Neural progenitor cell (in vitro differentiated cells): ENCODE data around the gene IRF5. TPM values are rescaled to one million over a fixed set of nuclear protein-coding genes. Genes with fewer than 3 reads are reported as not detected.
A peak's percentile ranks its signal among the peaks of the same experiment; 100 is the strongest.

ENCODE experiments used
- DNase-seq: peaks from one replicate; pipeline ENCODE4 v3.0.0-alpha.2; 2016; ENCODE audit warnings: low spot score
- H2AFZ ChIP-seq: fragments of 200-600 bp; sonication (generic); replicated peaks from 2 replicates; pipeline ENCODE4 v1.6.1; 2016; ENCODE audit warnings: antibody characterized with exemption
- H3F3A ChIP-seq: fragments of 200-600 bp; sonication (generic); 2 replicates; pipeline ENCODE4 v1.6.1; 2016; ENCODE audit warnings: antibody characterized with exemption, low read depth
- H3K27ac ChIP-seq: fragments of 200-600 bp; sonication (generic); 2 replicates; pipeline ENCODE4 v1.5.1; 2016; ENCODE audit warnings: mild to moderate bottlenecking
- H3K27me3 ChIP-seq: fragments of 200-600 bp; sonication (generic); 2 replicates; pipeline ENCODE4 v1.6.1; 2016; ENCODE audit warnings: mild to moderate bottlenecking, moderate library complexity
- H3K36me3 ChIP-seq: fragments of 200-600 bp; sonication (generic); 2 replicates; pipeline ENCODE4 v1.5.1; 2016
- H3K4me1 ChIP-seq: fragments of 200-600 bp; sonication (generic); 2 replicates; pipeline ENCODE4 v1.6.1; 2016; ENCODE audit warnings: mixed run types
- H3K4me2 ChIP-seq: fragments of 200-600 bp; sonication (generic); 2 replicates; pipeline ENCODE4 v1.6.1; 2016
- H3K4me3 ChIP-seq: fragments of 200-600 bp; sonication (generic); 2 replicates; pipeline ENCODE4 v1.5.1; 2016
- H3K79me2 ChIP-seq: fragments of 200-600 bp; sonication (generic); 2 replicates; pipeline ENCODE4 v1.6.1; 2016; ENCODE audit warnings: low read depth
- H3K9ac ChIP-seq: fragments of 200-600 bp; sonication (generic); 2 replicates; pipeline ENCODE4 v1.6.1; 2016
- H3K9me3 ChIP-seq: fragments of 200-600 bp; sonication (generic); 2 replicates; pipeline ENCODE4 v1.5.1; 2016; ENCODE audit warnings: low read depth
- H4K20me1 ChIP-seq: fragments of 200-600 bp; sonication (generic); 2 replicates; pipeline ENCODE4 v1.6.1; 2016; ENCODE audit warnings: low read depth
- H3K27ac Mint-ChIP-seq: 3 replicates; pipeline ENCODE4 v1.8.0; 2021; ENCODE audit warnings: mixed read lengths
- H3K27me3 Mint-ChIP-seq: 2 replicates; pipeline ENCODE4 v1.8.0; 2022; ENCODE audit warnings: low read depth, mild to moderate bottlenecking, inconsistent platforms, moderate library complexity, mixed read lengths; ENCODE audit not compliant: insufficient read depth
- H3K36me3 Mint-ChIP-seq: 3 replicates; pipeline ENCODE4 v1.8.0; 2021; ENCODE audit warnings: mixed read lengths
- H3K4me1 Mint-ChIP-seq: 3 replicates; pipeline ENCODE4 v1.8.0; 2021; ENCODE audit warnings: mixed read lengths
- H3K4me3 Mint-ChIP-seq: 3 replicates; pipeline ENCODE4 v1.8.0; 2021; ENCODE audit warnings: mild to moderate bottlenecking, moderate library complexity, mixed read lengths
- H3K9me3 Mint-ChIP-seq: 3 replicates; pipeline ENCODE4 v1.8.0; 2020; ENCODE audit warnings: mixed read lengths
- EZH2 ChIP-seq: fragments of 200-600 bp; sonication (generic); IDR thresholded peaks from 2 replicates; pipeline ENCODE4 v1.6.1; 2017; ENCODE audit warnings: antibody characterized with exemption, mild to moderate bottlenecking, moderate library complexity
- EZH2phosphoT487 ChIP-seq: fragments of 200-600 bp; sonication (generic); IDR thresholded peaks from 2 replicates; pipeline ENCODE4 v1.6.1; 2017; ENCODE audit warnings: antibody characterized with exemption
- total RNA-seq: library from RNA; depleted of rRNA; stranded (reverse); fragments of >200 nt; gene quantifications from 2 replicates; pipeline ENCODE4 v1.2.3, GENCODE V29; 2015; ENCODE audit warnings: low replicate concordance
- TF ChIP-seq, protein P1 (sequence below): fragments of 200-600 bp; sonication (generic); IDR thresholded peaks from 2 replicates; pipeline ENCODE4 v1.5.1; 2017; ENCODE audit warnings: antibody characterized with exemption, mild to moderate bottlenecking

IRF5 gene
- total RNA-seq, 1 donor from 2014 or later = 0.22 TPM

DNA sequence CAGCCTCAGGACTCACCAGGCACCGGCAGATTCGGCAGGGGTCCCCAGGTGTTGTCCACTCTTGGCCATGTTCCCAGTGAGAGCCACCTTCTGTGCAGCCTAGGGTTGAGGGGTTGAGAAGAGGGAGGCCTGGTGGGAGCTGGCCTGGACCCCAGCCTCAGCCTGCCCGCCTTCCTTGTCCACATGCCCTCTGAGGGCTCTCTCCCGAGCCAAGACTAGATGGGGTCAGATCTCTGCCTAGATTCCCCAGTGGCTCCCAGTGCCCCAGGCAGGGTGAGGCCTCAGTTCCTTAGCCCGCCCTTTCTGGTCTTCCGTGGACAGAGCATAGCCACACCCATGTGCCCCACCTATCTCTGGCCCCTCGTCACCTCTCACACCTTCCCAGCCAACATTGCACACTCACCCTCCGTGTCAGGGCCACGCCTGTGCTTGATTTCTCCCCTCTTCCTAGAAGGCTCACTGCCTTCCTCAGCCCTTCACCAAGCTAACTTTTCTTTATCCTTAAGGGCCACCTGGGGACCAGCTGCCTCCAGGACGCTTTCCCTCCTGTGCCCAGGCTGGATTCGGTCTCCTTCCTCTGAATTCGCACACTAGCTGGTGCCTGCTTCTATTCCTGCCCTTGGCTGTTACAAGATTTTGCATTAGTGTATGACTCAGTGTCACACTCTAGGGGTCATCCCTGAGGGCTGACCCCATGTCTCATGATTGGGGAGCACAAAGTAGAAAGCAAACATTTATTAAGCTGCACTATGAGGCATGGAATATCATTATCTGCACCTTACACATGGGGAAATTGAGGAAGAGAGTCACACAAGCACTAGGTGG, 34.8 kb upstream of the IRF5 start:
- Mint-ChIP-seq H3K4me1 (peaks cover 3% of the 10 kb centered on the region), H3K4me3 (no peak overlapping the region), H3K27ac (no peak overlapping the region), H3K9me3 (peaks cover 7% of the 10 kb centered on the region), H3K36me3 (no peaks in the 10 kb centered on the region), H3K27me3 (peaks cover 4% of the 10 kb centered on the region)
- H3K27ac ChIP-seq = no peak overlapping the region
- H3K27me3 ChIP-seq = no peaks in the 10 kb centered on the region
- DNase-seq = no peak
- peaks cover 4% of the 10 kb centered on the region for H3K9me3 ChIP-seq
- no peaks in the 10 kb centered on the region for H3K79me2 ChIP-seq
- no peak overlapping the region for H2AFZ ChIP-seq
- no peak overlapping the region for H3K4me3 ChIP-seq
- H4K20me1 ChIP-seq = no peaks in the 10 kb centered on the region
- H3K9ac ChIP-seq = no peak overlapping the region
- no peaks in the 10 kb centered on the region for H3K36me3 ChIP-seq
- TF ChIP-seq EZH2 = no peak
- TF ChIP-seq, protein P1, sequence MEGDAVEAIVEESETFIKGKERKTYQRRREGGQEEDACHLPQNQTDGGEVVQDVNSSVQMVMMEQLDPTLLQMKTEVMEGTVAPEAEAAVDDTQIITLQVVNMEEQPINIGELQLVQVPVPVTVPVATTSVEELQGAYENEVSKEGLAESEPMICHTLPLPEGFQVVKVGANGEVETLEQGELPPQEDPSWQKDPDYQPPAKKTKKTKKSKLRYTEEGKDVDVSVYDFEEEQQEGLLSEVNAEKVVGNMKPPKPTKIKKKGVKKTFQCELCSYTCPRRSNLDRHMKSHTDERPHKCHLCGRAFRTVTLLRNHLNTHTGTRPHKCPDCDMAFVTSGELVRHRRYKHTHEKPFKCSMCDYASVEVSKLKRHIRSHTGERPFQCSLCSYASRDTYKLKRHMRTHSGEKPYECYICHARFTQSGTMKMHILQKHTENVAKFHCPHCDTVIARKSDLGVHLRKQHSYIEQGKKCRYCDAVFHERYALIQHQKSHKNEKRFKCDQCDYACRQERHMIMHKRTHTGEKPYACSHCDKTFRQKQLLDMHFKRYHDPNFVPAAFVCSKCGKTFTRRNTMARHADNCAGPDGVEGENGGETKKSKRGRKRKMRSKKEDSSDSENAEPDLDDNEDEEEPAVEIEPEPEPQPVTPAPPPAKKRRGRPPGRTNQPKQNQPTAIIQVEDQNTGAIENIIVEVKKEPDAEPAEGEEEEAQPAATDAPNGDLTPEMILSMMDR = no peak
- no peak for TF ChIP-seq EZH2phosphoT487
- no peak overlapping the region for H3K4me2 ChIP-seq
- no peaks in the 10 kb centered on the region for H3K4me1 ChIP-seq
- H3F3A ChIP-seq = no peaks in the 10 kb centered on the region

GRCh38 chr7:128903621-128904361, 33.9 kb upstream of the IRF5 start:
- Mint-ChIP-seq H3K4me3 (no peak overlapping the region), H3K36me3 (no peaks in the 10 kb centered on the region), H3K27me3 (peaks cover 8% of the 10 kb centered on the region), H3K27ac (no peak overlapping the region), H3K9me3 (peaks cover 5% of the 10 kb centered on the region), H3K4me1 (peaks cover 10% of the 10 kb centered on the region)
- no peak for DNase-seq
- peaks cover 4% of the 10 kb centered on the region for H3K9me3 ChIP-seq
- no peak overlapping the region for H2AFZ ChIP-seq
- TF ChIP-seq, protein P1 = no peak
- TF ChIP-seq EZH2 = no peak
- TF ChIP-seq EZH2phosphoT487 = no peak
- H3K4me3 ChIP-seq = no peak overlapping the region
- no peaks in the 10 kb centered on the region for H3K79me2 ChIP-seq
- peaks cover 1% of the 10 kb centered on the region for H3K4me1 ChIP-seq
- H3K27me3 ChIP-seq = peaks cover 3% of the 10 kb centered on the region
- H3K36me3 ChIP-seq = no peaks in the 10 kb centered on the region
- no peak overlapping the region for H3K9ac ChIP-seq
- no peak overlapping the region for H3K4me2 ChIP-seq
- no peaks in the 10 kb centered on the region for H4K20me1 ChIP-seq
- H3F3A ChIP-seq = peaks cover 1% of the 10 kb centered on the region
- H3K27ac ChIP-seq = no peak overlapping the region

GRCh38 chr7:128904381-128905197, 33.1 kb upstream of the IRF5 start:
- peak; percentile 71 for DNase-seq
- peaks cover 18% of the 10 kb centered on the region for H3K4me1 Mint-ChIP-seq

More at GRCh38 chr7:128904381-128905197, 33.1 kb upstream of the IRF5 start:
- Histone ChIP-seq H3K27ac (no peak overlapping the region), H4K20me1 (no peaks in the 10 kb centered on the region), H3K4me2 (no peak overlapping the region), H3K9ac (no peak overlapping the region), H3K9me3 (no peaks in the 10 kb centered on the region), H3F3A (peaks cover 9% of the 10 kb centered on the region), H3K4me1 (peaks cover 9% of the 10 kb centered on the region), H2AFZ (peak overlapping the region; percentile 71), H3K4me3 (no peak overlapping the region), H3K27me3 (peaks cover 7% of the 10 kb centered on the region), H3K36me3 (no peaks in the 10 kb centered on the region), H3K79me2 (no peaks in the 10 kb centered on the region)
- TF ChIP-seq EZH2phosphoT487 (no peak), EZH2 (no peak)
- TF ChIP-seq, protein P1 = peak; percentile 67
- H3K27me3 Mint-ChIP-seq = peaks cover 14% of the 10 kb centered on the region
- no peaks in the 10 kb centered on the region for H3K36me3 Mint-ChIP-seq
- peaks cover 5% of the 10 kb centered on the region for H3K9me3 Mint-ChIP-seq
- no peak overlapping the region for H3K27ac Mint-ChIP-seq
- no peak overlapping the region for H3K4me3 Mint-ChIP-seq
